GM23338 (cell line): ENCODE data around the gene CSF2RB. TPM values are rescaled to one million over a fixed set of nuclear protein-coding genes. Genes with fewer than 3 reads are reported as not detected.

Source experiments
- ATAC-seq: fragments of 200-7000 bp; cut with Tn5 transposase; 3 replicates; pipeline ENCODE4 v1.9.1; 2020
- DNase-seq: peaks from one replicate; pipeline ENCODE4 v3.0.0-alpha.2; 2015; ENCODE audit warnings: low spot score
- H2AFZ ChIP-seq: fragments of 200-600 bp; sonication (generic); 2 replicates; pipeline ENCODE4 v1.8.0; 2016; ENCODE audit warnings: antibody characterized with exemption, mild to moderate bottlenecking, moderate library complexity
- H3F3A ChIP-seq: fragments of 200-600 bp; sonication (generic); replicated peaks from 2 replicates; pipeline ENCODE4 v1.8.0; 2017; ENCODE audit warnings: antibody characterized with exemption, mixed run types, low read depth
- H3K27ac ChIP-seq: fragments of 200-600 bp; sonication (generic); 2 replicates; pipeline ENCODE4 v1.6.1; 2016; ENCODE audit warnings: low read depth
- H3K27me3 ChIP-seq: fragments of 200-600 bp; sonication (generic); 2 replicates; pipeline ENCODE4 v1.8.0; 2016; ENCODE audit warnings: mild to moderate bottlenecking, mixed run types, moderate library complexity; ENCODE audit not compliant: insufficient read depth
- H3K36me3 ChIP-seq: fragments of 200-600 bp; sonication (generic); 2 replicates; pipeline ENCODE4 v1.8.0; 2016; ENCODE audit warnings: mild to moderate bottlenecking; ENCODE audit not compliant: insufficient read depth
- H3K4me1 ChIP-seq: fragments of 200-600 bp; sonication (generic); 2 replicates; pipeline ENCODE4 v1.8.0; 2016; ENCODE audit warnings: mild to moderate bottlenecking, moderate library complexity; ENCODE audit not compliant: insufficient read depth
- H3K4me2 ChIP-seq: fragments of 200-600 bp; sonication (generic); 2 replicates; pipeline ENCODE4 v1.7.1; 2017; ENCODE audit warnings: mixed run types
- H3K4me3 ChIP-seq: fragments of 200-600 bp; sonication (generic); 2 replicates; pipeline ENCODE4 v1.6.1; 2016; ENCODE audit warnings: mixed run types
- H3K79me2 ChIP-seq: fragments of 200-600 bp; sonication (generic); replicated peaks from 2 replicates; pipeline ENCODE4 v1.8.0; 2017; ENCODE audit warnings: mild to moderate bottlenecking; ENCODE audit not compliant: insufficient read depth
- H3K9me2 ChIP-seq: fragments of 200-600 bp; sonication (generic); 2 replicates; pipeline ENCODE4 v1.8.0; 2017; ENCODE audit not compliant: insufficient read depth
- H4K20me1 ChIP-seq: fragments of 200-600 bp; sonication (generic); replicated peaks from 2 replicates; pipeline ENCODE4 v1.8.0; 2017; ENCODE audit warnings: mild to moderate bottlenecking; ENCODE audit not compliant: insufficient read depth
- H3K27ac Mint-ChIP-seq: 2 replicates; pipeline ENCODE4 v1.8.0; 2020; ENCODE audit warnings: inconsistent platforms, mild to moderate bottlenecking, moderate library complexity, mixed read lengths
- H3K27me3 Mint-ChIP-seq: 3 replicates; pipeline ENCODE4 v1.8.0; 2022; ENCODE audit warnings: low read depth, mild to moderate bottlenecking, moderate library complexity, mixed read lengths, inconsistent platforms; ENCODE audit not compliant: insufficient read depth, poor library complexity
- H3K36me3 Mint-ChIP-seq: 3 replicates; pipeline ENCODE4 v1.8.0; 2021; ENCODE audit warnings: low read depth, mild to moderate bottlenecking, inconsistent platforms, moderate library complexity, mixed read lengths
- H3K4me1 Mint-ChIP-seq: 3 replicates; pipeline ENCODE4 v1.8.0; 2020; ENCODE audit warnings: mild to moderate bottlenecking, inconsistent platforms, mixed read lengths
- H3K4me3 Mint-ChIP-seq: 3 replicates; pipeline ENCODE4 v1.8.0; 2021; ENCODE audit warnings: moderate library complexity, mild to moderate bottlenecking, inconsistent platforms, mixed read lengths
- H3K9me3 Mint-ChIP-seq: 3 replicates; pipeline ENCODE4 v1.8.0; 2020; ENCODE audit warnings: moderate library complexity, mild to moderate bottlenecking, inconsistent platforms, mixed read lengths
- EZH2 ChIP-seq: fragments of 200-600 bp; sonication (generic); IDR thresholded peaks from one replicate; pipeline ENCODE4 v1.8.0; 2017; ENCODE audit warnings: antibody characterized with exemption, mild to moderate bottlenecking, low read depth; ENCODE audit not compliant: unreplicated experiment
- EZH2phosphoT487 ChIP-seq: fragments of 200-600 bp; sonication (generic); IDR thresholded peaks from one replicate; pipeline ENCODE4 v1.8.1; 2018; ENCODE audit warnings: antibody characterized with exemption; ENCODE audit not compliant: unreplicated experiment
- NANOG ChIP-seq: IDR thresholded peaks from 2 replicates; pipeline ENCODE4 v1.6.1; 2016; ENCODE audit warnings: antibody characterized with exemption, borderline replicate concordance
- POLR2AphosphoS5 ChIP-seq: IDR thresholded peaks from 2 replicates; pipeline ENCODE4 v1.6.1; 2016; ENCODE audit warnings: antibody characterized with exemption, low read depth
- ZNF114 ChIP-seq: fragments of 250-450 bp; sonication (Bioruptor Pico); IDR thresholded peaks from 2 replicates; pipeline ENCODE4 v1.5.0; 2020; ENCODE audit warnings: mild to moderate bottlenecking, moderate library complexity
- polyA plus RNA-seq: library from polyadenylated mRNA; unstranded; fragments of >200 nt; fragmentation: Nextera tagmentation; extraction: Ambion mirVana; gene quantifications from 2 replicates; pipeline ENCODE4 v1.2.1, GENCODE V29; 2016
- total RNA-seq: library from RNA; depleted of rRNA; stranded (reverse); fragments of >200 nt; shearing (Covaris generic); gene quantifications from 2 replicates; pipeline ENCODE4 v1.2.3, GENCODE V29; 2014
- TF ChIP-seq, protein P1 (sequence below): fragments of 250-450 bp; sonication (Bioruptor Pico); IDR thresholded peaks from 2 replicates; pipeline ENCODE4 v1.5.0; 2020; ENCODE audit warnings: mild to moderate bottlenecking, moderate library complexity
- TF ChIP-seq, protein P2 (sequence below), 2 experiments: fragments of 200-600 bp in 1 of 2; sonication (generic) in 1 of 2; conservative IDR thresholded peaks; 2 replicates each; pipeline versions ENCODE4 v1.5.1 to v1.6.1; 2016 to 2017; ENCODE audit warnings: antibody characterized with exemption in 2 of 2, low read depth in 2 of 2, mild to moderate bottlenecking in 2 of 2, moderate library complexity in 1 of 2
- TF ChIP-seq, protein P3 (sequence below): IDR thresholded peaks from 2 replicates; pipeline ENCODE4 v1.6.1; 2016; ENCODE audit warnings: antibody characterized with exemption
- TF ChIP-seq, protein P4 (sequence below): IDR thresholded peaks from one replicate; pipeline ENCODE4 v1.6.1; 2018; ENCODE audit warnings: antibody characterized with exemption; ENCODE audit not compliant: unreplicated experiment

CSF2RB gene
- total and polyA plus RNA-seq, 2 experiments from 2014 or later, result not detected

DNA sequence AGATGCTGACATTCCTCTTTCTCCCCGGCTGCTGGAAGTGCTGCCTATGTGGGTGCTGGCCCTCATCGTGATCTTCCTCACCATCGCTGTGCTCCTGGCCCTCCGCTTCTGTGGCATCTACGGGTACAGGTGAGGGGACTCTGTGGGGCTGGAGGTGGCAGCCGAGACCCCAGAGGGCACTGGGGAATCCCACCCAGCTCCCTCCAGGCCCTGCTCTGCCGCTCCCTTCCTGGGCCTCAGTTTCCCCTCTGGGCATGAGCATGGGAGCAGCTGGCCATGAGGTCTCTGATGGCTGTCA lies 21.8 kb downstream of the CSF2RB start (continued):
- TF ChIP-seq, protein P1, sequence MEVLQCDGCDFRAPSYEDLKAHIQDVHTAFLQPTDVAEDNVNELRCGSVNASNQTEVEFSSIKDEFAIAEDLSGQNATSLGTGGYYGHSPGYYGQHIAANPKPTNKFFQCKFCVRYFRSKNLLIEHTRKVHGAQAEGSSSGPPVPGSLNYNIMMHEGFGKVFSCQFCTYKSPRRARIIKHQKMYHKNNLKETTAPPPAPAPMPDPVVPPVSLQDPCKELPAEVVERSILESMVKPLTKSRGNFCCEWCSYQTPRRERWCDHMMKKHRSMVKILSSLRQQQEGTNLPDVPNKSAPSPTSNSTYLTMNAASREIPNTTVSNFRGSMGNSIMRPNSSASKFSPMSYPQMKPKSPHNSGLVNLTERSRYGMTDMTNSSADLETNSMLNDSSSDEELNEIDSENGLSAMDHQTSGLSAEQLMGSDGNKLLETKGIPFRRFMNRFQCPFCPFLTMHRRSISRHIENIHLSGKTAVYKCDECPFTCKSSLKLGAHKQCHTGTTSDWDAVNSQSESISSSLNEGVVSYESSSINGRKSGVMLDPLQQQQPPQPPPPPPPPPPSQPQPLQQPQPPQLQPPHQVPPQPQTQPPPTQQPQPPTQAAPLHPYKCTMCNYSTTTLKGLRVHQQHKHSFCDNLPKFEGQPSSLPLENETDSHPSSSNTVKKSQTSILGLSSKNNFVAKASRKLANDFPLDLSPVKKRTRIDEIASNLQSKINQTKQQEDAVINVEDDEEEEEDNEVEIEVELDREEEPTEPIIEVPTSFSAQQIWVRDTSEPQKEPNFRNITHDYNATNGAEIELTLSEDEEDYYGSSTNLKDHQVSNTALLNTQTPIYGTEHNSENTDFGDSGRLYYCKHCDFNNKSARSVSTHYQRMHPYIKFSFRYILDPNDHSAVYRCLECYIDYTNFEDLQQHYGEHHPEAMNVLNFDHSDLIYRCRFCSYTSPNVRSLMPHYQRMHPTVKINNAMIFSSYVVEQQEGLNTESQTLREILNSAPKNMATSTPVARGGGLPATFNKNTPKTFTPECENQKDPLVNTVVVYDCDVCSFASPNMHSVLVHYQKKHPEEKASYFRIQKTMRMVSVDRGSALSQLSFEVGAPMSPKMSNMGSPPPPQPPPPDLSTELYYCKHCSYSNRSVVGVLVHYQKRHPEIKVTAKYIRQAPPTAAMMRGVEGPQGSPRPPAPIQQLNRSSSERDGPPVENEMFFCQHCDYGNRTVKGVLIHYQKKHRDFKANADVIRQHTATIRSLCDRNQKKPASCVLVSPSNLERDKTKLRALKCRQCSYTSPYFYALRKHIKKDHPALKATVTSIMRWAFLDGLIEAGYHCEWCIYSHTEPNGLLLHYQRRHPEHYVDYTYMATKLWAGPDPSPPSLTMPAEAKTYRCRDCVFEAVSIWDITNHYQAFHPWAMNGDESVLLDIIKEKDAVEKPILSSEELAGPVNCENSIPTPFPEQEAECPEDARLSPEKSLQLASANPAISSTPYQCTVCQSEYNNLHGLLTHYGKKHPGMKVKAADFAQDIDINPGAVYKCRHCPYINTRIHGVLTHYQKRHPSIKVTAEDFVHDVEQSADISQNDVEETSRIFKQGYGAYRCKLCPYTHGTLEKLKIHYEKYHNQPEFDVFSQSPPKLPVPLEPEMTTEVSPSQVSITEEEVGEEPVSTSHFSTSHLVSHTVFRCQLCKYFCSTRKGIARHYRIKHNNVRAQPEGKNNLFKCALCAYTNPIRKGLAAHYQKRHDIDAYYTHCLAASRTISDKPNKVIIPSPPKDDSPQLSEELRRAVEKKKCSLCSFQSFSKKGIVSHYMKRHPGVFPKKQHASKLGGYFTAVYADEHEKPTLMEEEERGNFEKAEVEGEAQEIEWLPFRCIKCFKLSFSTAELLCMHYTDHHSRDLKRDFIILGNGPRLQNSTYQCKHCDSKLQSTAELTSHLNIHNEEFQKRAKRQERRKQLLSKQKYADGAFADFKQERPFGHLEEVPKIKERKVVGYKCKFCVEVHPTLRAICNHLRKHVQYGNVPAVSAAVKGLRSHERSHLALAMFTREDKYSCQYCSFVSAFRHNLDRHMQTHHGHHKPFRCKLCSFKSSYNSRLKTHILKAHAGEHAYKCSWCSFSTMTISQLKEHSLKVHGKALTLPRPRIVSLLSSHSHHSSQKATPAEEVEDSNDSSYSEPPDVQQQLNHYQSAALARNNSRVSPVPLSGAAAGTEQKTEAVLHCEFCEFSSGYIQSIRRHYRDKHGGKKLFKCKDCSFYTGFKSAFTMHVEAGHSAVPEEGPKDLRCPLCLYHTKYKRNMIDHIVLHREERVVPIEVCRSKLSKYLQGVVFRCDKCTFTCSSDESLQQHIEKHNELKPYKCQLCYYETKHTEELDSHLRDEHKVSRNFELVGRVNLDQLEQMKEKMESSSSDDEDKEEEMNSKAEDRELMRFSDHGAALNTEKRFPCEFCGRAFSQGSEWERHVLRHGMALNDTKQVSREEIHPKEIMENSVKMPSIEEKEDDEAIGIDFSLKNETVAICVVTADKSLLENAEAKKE (CRISPR knock-in tag), result no peak
- TF ChIP-seq, protein P2, sequence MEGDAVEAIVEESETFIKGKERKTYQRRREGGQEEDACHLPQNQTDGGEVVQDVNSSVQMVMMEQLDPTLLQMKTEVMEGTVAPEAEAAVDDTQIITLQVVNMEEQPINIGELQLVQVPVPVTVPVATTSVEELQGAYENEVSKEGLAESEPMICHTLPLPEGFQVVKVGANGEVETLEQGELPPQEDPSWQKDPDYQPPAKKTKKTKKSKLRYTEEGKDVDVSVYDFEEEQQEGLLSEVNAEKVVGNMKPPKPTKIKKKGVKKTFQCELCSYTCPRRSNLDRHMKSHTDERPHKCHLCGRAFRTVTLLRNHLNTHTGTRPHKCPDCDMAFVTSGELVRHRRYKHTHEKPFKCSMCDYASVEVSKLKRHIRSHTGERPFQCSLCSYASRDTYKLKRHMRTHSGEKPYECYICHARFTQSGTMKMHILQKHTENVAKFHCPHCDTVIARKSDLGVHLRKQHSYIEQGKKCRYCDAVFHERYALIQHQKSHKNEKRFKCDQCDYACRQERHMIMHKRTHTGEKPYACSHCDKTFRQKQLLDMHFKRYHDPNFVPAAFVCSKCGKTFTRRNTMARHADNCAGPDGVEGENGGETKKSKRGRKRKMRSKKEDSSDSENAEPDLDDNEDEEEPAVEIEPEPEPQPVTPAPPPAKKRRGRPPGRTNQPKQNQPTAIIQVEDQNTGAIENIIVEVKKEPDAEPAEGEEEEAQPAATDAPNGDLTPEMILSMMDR (conservative IDR thresholded peaks at IDR 0.05; ENCODE audit: low read depth in 2 of 2), result no peak

DNA sequence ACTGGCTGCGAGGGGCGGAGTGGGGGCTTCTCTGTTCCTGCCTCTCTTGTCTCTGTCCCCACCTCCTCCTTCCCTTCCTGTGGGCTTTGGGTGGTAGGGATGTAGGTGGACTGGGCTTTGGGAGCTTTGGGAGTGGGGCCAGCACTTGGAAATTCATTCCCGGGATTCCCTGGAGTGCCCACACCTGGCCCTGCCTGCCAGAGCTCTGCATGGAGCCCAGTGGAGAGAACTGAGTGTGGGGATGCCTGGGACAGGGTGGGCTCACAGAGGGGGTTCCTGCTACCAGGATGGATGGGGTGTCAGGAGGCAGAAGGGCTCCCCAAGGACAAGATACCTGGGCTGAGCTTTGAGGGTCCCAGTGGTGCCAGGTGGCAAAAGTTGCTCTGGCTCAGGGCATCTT lies 22.3 kb downstream of the CSF2RB start:
- Histone ChIP-seq H3K27ac (no peak overlapping the region), H3K27me3 (no peaks in the 10 kb centered on the region), H3K79me2 (no peaks in the 10 kb centered on the region), H3K4me1 (no peaks in the 10 kb centered on the region), H4K20me1 (no peaks in the 10 kb centered on the region), H3K36me3 (no peaks in the 10 kb centered on the region), H3K4me2 (no peak overlapping the region), H2AFZ (no peak overlapping the region), H3K4me3 (no peak overlapping the region), H3F3A (no peaks in the 10 kb centered on the region), H3K9me2 (peaks cover 6% of the 10 kb centered on the region; the same call in 1 of the 2 replicates)
- Mint-ChIP-seq H3K36me3 (no peaks in the 10 kb centered on the region), H3K9me3 (no peaks in the 10 kb centered on the region; the same call in 1 of the 3 replicates), H3K4me1 (peaks cover 7% of the 10 kb centered on the region; the same call in 2 of the 3 replicates), H3K27ac (no peak overlapping the region), H3K4me3 (no peak overlapping the region), H3K27me3 (peaks cover 9% of the 10 kb centered on the region)
- TF ChIP-seq, protein P3, sequence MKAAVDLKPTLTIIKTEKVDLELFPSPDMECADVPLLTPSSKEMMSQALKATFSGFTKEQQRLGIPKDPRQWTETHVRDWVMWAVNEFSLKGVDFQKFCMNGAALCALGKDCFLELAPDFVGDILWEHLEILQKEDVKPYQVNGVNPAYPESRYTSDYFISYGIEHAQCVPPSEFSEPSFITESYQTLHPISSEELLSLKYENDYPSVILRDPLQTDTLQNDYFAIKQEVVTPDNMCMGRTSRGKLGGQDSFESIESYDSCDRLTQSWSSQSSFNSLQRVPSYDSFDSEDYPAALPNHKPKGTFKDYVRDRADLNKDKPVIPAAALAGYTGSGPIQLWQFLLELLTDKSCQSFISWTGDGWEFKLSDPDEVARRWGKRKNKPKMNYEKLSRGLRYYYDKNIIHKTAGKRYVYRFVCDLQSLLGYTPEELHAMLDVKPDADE, result no peak
- TF ChIP-seq, protein P4, sequence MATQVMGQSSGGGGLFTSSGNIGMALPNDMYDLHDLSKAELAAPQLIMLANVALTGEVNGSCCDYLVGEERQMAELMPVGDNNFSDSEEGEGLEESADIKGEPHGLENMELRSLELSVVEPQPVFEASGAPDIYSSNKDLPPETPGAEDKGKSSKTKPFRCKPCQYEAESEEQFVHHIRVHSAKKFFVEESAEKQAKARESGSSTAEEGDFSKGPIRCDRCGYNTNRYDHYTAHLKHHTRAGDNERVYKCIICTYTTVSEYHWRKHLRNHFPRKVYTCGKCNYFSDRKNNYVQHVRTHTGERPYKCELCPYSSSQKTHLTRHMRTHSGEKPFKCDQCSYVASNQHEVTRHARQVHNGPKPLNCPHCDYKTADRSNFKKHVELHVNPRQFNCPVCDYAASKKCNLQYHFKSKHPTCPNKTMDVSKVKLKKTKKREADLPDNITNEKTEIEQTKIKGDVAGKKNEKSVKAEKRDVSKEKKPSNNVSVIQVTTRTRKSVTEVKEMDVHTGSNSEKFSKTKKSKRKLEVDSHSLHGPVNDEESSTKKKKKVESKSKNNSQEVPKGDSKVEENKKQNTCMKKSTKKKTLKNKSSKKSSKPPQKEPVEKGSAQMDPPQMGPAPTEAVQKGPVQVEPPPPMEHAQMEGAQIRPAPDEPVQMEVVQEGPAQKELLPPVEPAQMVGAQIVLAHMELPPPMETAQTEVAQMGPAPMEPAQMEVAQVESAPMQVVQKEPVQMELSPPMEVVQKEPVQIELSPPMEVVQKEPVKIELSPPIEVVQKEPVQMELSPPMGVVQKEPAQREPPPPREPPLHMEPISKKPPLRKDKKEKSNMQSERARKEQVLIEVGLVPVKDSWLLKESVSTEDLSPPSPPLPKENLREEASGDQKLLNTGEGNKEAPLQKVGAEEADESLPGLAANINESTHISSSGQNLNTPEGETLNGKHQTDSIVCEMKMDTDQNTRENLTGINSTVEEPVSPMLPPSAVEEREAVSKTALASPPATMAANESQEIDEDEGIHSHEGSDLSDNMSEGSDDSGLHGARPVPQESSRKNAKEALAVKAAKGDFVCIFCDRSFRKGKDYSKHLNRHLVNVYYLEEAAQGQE, result no peak
- TF ChIP-seq NANOG, result no peak
- no peak for TF ChIP-seq EZH2
- no peak for TF ChIP-seq EZH2phosphoT487
- no peak for TF ChIP-seq ZNF114 (CRISPR knock-in tag)
- no peak for TF ChIP-seq POLR2AphosphoS5
- DNase-seq, result no peak
- ATAC-seq, result no peak
